GM10847 (cell line): ENCODE data around the gene MED29.

Experiments used
- POLR2A ChIP-seq: IDR thresholded peaks from 2 replicates; pipeline ENCODE4 v1.6.1; 2011; ENCODE audit not compliant: insufficient read length; ENCODE audit errors: extremely low read depth

MED29 gene

DNA sequence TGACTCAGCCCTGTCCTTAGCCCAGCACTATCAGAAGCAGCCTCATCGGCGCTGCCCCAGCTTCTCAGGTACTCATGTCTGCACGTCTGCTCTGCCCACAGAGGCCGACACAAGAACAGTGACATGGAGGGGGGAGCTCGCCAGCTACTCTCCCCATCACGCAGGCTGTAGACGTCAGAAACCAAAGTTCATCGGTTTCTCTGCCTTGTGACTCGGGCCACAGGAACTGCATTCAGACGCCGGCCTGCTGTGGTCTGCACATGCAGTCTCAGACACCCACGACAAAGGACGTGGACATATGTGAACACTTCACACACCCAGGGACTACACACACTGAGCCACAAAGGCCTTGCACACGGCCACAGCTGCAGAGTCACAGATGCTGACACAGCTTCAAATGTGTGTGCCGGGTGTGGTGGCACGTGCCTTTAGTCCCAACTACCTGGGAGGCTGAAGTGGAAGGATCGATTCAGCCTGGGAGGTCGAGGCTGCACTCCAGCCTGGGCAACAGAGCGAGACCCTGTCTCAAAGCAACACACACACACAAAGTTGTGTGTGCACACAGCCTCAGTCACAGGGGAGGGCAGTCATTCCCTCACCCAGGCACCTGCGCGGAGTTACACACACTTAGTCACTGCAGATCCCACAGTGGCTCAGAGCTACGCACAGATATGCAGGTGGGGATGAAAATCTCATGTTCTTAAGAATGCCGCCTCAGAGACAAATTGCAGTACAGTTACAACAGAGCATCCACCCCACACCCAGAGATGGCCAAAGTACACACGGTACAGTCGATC is 10.6 kb downstream of the MED29 start:
- TF ChIP-seq POLR2A: peak; percentile 31

DNA sequence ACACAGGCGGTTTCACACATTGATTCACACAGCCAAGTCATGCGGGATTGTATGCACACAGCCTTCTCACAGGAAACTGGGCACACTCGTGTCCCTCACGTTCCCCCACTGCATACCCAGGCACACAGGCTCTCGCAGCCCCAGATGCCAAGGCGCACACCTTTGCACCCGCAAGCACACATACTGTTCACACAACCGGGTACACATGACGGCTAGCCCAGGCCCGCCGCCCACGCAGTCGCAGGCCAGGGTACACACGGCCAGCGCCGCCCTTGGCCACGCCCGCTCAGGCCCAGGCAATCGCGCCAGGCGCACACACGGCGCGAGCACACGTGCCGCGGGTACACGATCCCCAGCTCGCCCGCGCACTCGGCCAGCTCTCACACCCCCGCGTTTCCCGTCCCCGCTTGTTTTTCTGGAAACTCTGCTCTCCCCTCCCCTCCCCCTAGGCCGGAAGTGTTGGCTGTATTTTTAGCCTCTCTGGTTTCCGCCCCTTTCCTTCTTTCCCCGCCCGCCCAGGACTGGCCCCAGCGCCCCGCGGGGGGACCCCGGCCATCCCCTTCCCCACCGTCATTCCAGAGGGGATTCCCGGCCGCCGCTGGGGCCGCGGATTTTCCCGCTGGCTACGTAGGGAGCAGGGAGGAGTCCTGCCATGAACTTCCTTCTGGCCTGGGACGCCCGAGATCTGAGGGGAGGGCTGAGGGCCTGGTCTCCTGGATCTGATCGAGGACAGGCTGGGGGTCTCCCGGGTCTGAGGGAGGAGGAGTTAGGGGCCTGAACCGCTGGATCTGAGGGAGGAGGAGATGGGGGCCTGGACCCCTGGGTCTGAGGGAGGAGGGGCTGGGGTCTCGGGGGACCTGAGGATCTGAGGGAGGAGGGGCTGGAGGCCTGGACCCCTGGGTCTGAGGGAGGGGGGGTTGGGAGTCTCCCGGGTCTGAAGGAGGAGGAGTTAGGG is 11.4 kb downstream of the MED29 start:
- TF ChIP-seq POLR2A: peak; percentile 23

DNA sequence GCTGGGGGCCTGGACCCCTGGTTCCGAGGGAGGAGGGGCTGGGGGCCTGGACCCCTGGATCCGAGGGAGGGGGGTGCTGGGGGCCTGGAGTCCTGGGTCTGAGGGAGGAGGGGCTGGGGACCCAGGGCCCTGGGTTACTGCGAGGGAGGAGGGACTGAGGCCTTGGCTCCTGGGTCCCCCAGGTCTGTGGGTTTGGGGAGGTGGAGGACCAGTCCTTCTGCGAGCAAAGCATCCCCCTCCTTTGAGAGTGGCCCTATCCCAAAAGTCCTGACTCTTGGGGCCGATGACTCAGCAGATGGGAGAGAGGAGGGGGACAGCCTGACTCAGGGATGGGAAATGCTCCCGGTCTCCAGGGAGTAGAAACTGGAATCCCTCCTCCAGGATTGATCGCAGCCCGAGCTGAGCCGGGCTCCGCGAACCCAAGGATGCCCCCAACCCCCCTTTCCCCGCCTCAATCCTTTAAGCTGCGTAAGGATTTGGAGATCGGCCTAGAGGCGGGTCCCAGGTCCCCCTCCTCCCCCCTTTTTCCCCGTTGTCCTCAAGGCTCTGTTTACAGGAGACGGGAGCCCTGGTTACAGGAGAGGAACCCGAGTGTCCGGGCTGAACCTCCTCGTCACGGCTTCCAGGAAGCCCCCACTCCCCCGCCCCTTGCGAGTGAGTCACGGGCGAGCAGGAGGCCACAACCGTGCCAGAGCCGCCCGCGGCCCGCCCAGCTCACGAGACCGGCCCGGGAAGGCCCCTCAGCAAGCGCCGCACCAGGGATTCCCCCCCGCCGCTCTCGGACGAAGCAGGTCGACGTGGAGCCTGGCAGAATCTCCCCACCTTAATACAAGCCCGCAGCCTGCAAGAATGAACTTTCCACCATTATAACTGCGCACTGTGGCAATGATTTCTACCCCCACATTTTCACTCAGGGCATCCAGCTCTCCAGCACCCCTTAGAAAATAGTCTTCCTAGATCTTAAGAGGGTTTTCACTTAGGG is 12.4 kb downstream of the MED29 start:
- peak; percentile 26 for TF ChIP-seq POLR2A

DNA sequence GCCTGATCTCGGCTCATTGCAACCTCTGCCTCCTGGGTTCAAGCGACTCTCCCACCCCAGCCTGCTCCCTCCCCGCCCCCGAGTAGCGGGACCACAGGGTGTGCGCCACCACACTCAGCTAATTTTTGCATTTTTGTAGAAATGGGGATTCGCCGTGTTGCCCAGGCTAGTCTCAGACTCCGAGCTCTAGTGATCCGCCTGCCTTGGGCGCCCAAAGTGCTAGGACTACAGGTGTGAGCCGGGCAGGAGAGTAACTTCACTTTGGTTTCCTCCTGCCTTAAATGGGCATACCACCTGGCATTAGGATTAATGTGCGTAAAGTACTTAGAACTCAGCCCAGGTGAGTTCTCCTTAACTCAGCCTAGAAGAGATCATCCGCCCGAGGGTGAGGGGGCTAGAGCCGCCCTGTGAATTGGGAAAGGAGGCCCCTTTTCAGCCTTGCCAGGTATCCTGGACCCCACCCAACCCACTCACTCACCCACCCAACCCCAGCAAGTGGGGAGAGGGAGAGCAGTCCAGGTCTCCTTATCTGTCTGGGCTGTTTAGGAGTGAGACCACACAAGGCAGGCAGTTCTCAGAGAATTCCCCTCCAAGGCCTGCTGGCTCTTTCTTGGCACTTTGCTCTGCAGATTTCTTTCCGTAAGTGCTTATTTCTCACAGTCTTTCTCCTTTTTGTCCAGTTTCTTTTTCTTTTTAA is 14.2 kb downstream of the MED29 start:
- no peak for TF ChIP-seq POLR2A

DNA sequence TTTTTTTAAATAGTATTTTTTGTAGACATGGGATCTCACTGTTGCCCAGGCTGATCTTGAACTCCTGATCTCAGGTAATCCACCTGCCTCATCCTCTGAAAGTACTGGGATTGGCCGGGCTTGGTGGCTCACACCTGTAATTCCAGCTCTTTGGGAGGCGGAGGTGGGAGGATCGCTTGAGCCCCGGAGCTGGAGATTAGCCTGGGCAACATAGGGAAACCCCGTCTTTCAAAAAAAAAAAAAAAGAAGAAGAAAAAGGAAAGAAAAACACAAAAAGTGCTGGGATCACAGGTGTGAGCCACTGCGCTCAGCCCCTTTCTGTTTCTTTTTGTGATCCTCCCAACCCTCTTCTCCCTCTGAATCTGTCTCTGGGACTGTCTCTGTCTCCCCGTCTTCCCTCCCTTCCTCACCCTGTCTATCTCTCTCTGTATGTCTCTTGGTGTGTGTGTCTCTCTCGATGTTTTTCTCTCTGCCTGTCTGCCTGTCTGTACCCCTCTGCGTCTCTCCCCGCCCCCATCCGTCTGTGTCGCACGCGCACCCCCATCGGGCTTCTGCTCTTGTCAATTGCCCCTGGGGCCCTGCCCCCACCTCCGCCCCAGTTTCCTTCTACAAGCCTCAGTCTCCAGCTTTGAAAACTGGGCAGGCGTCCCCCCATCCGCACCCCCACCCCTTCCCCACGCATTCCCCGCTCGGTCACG is 14.9 kb downstream of the MED29 start:
- no peak for TF ChIP-seq POLR2A

DNA sequence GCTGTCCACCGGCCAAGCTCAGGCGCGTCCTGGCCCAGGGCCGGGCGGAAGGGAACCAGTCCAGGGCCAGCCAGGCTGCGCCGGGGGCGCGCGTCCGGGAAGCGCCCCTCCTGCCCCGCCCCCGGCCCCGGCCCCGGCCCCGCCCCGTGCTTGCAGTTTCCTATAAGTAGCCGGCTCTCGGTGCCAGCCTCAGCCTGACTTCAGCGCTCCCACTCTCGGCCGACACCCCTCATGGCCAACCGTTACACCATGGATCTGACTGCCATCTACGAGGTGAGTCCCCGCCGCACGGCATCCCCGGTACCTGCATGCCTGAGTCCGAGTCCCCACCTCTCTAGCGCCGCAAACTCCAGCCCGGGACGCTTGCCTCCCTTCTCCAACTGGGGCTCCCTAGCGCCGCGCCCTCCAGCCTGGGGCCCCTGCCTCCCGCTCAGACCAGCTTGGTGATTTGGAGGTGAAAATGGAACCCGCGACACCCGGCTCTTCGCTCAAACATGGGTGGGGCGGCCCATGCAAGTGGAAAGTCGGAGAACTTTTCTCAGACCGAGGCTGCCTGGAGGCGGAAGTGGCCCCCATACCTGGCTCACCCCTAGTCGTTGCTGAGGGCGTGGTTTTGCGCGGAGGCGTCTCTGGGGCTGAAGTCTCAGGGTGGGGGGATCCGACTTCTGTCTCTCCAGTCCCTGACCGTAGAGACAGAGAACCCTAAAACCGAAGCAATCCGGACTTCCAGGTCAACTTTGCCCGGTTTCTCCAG is 15.7 kb downstream of the MED29 start, which contains the start of gene ZFP36:
Gene ZFP36, plus strand, starts transcription at position 192 of the 754 bp plus-strand sequence. Its CDS starts 58 bp downstream, at position 250.
- peak; percentile 100 for TF ChIP-seq POLR2A

DNA sequence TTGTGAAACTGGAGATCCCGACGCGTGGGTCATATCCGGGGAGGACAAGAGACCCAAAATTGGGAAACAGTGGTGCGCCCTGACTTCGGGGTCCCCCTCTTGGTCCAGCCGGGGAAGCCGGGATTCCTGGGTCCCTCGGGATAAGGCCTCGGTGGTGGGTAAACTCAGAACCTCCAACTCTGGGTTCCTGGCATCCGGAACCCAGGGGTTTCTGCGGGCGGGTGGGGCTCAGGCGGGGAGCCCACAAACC is 16.2 kb downstream of the MED29 start:
- TF ChIP-seq POLR2A: no peak

DNA sequence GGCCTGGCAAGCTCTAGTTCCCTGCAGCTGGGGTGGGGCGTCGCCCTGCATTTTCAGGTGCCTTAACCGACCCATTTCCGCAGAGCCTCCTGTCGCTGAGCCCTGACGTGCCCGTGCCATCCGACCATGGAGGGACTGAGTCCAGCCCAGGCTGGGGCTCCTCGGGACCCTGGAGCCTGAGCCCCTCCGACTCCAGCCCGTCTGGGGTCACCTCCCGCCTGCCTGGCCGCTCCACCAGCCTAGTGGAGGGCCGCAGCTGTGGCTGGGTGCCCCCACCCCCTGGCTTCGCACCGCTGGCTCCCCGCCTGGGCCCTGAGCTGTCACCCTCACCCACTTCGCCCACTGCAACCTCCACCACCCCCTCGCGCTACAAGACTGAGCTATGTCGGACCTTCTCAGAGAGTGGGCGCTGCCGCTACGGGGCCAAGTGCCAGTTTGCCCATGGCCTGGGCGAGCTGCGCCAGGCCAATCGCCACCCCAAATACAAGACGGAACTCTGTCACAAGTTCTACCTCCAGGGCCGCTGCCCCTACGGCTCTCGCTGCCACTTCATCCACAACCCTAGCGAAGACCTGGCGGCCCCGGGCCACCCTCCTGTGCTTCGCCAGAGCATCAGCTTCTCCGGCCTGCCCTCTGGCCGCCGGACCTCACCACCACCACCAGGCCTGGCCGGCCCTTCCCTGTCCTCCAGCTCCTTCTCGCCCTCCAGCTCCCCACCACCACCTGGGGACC is 16.6 kb downstream of the MED29 start:
- no peak for TF ChIP-seq POLR2A

DNA sequence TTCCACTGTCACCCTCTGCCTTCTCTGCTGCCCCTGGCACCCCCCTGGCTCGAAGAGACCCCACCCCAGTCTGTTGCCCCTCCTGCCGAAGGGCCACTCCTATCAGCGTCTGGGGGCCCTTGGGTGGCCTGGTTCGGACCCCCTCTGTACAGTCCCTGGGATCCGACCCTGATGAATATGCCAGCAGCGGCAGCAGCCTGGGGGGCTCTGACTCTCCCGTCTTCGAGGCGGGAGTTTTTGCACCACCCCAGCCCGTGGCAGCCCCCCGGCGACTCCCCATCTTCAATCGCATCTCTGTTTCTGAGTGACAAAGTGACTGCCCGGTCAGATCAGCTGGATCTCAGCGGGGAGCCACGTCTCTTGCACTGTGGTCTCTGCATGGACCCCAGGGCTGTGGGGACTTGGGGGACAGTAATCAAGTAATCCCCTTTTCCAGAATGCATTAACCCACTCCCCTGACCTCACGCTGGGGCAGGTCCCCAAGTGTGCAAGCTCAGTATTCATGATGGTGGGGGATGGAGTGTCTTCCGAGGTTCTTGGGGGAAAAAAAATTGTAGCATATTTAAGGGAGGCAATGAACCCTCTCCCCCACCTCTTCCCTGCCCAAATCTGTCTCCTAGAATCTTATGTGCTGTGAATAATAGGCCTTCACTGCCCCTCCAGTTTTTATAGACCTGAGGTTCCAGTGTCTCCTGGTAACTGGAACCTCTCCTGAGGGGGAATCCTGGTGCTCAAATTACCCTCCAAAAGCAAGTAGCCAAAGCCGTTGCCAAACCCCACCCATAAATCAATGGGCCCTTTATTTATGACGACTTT is 17.4 kb downstream of the MED29 start:
- TF ChIP-seq POLR2A: no peak

DNA sequence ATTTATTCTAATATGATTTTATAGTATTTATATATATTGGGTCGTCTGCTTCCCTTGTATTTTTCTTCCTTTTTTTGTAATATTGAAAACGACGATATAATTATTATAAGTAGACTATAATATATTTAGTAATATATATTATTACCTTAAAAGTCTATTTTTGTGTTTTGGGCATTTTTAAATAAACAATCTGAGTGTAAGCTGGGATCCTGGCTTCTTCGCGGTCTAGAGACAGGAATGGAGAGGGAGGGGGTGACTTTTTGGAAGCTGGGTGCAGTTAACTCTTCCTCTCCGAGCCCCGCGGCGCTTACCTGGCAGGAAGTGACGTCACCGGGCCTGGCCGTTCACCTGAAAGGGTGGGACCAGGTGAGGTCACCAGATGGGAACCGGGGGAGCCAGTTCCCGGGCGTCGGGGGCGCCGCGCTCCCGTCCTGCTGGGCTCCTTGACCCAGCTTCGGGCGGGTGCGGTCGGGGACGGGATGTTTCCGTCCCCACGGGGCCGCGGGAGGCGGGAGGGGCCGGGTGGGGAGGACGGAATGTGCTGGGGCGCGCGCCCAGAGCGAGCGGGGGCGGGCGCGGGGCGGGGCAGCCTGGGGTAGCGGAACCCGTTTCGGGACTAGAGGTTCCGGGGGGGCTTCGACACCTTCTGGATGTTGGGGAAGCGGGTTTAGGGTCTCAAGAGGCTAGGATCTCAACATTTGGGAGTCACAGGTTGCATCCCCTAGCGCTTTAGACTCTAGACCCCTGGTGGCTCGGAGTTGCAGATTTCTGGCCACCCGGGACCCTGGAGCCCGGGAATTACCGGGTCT is 18.2 kb downstream of the MED29 start:
- TF ChIP-seq POLR2A: peak; percentile 80

DNA sequence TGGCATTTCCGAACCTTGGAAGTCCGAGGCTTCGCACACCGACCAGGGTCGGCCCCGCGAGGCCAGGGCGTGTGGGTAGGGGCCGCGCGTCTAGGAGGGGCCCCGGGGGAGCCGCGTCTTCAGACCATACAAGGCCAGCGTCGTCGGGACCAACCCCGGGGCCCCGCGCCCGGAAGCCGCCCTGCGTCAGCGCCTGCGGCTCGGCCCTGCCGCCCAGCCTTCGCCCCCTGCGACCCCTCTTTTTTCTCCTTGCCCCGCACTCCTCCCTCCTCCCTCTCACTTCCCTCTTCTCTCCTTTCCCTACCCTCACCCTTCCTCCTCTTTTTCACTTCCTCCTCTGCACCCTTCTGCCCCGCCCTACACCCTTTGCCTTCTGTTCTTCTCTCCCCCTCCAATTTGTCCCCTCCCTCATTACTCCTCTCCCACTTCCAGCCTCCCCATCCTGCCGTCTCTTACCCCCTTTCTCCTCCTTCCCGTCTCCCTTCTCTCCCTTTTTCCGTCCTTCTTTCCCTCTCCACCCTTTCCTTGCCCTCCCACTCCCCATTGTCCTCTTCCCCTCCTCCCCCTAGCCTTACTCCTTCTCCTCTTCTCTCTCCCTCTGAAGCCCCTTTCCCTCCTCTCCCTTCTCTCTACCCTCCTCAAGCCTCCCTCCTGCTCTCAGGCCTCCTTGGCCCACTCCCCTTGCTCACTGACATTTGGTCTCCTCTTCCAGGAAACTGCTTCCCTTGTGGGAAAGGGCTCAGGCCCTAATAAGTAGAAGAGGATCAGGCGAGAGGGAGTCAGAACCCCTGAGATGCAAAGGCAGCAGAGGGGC is 19.0 kb downstream of the MED29 start:
- peak; percentile 37 for TF ChIP-seq POLR2A

DNA sequence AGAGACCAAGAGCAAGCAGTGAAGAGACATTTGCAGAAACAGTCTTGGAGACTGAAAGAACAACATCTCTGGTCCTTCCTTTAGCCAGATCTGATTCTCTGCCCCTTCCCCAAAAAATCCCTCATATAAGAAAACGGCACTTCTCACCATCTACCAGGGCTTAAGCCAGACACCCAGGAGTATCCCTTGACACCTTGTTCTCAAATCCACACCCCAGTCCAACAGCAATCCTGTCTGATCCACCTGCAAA is 19.6 kb downstream of the MED29 start:
- no peak for TF ChIP-seq POLR2A
